Measurements from ENCODE around the gene PRKN.
"Not testable (repeated sequence)": the region's sequence is repeated elsewhere in the genome, so short reads cannot be mapped to it uniquely, and the experiment has no call there.

The PRKN gene

DNA sequence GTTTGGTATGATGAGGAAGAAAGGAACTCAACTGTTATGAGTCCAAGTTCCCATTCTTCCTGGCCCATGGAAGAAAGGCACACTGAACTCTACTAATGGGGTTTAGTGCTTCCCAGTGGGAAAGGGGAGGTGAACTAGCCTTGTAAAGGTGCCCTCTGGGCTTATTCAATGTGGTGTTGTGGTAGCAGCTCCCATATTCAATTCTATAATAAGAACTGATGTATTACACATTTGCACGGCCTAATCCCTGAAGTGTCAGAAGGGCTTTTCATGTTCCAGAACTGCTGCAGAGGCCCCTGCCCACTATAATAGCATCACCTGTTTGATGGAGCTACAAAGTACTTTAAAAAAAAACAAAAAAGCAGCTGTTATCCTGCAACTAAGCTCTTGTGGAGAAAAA, 17.1 kb downstream of the PRKN start:
- DNase-seq, result no peak

DNA sequence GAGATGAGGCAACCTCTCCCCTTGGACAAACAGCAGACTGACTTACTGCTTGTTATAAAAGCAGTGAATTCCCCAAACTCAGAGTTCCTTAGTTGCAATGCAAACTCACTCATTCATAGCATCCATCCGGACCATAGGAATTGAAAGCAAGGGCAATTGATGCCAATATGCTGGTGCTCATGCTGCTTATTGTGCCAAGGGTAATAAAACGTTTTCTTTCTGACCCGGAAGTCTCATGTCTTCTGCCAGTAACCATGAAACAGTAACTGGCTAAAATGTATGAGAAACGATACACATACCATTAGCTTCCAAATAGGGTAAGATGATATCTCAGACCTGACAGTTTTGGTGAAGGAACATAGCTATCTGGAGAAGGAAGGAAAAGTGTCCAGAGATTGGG, 18.1 kb downstream of the PRKN start:
- DNase-seq, result no peak

DNA sequence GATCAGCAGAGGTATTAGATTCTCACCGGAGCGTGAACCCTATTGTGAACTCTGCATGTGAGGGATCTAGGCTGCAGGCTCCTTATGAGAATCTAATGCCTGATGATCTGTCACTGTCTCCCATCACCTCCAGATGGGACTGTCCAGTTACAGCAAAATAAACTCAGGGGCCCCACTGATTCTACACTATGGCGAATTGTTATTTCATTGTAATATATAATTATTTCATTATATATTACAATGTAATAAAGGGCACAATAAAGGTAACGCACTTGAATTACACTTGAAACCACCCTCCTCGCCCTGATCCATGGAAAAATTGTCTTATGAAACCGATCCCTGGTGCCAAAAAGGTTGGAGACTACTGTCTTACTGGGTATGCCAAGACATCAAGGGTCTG, 18.6 kb downstream of the PRKN start:
- no peak for DNase-seq

DNA sequence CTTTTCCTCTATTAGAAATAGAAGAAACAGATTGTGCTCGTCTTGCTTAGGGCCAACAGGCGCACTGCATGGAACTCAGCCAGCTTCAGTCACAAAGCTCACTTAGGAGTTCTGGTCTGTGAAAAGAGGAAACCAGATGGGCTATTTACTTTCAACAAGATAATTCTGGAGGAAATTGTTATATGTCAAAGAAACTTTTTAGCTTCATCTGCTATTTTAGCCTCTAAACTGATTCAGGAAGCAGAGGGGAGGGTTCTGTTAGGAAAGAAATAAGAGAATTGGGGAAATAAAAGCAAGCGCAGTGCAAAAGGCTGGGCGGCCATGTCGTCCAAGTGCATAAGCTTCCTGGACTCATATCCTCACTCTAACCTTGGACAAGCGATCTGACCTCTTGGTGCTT, 21.3 kb downstream of the PRKN start:
- no peak for DNase-seq

DNA sequence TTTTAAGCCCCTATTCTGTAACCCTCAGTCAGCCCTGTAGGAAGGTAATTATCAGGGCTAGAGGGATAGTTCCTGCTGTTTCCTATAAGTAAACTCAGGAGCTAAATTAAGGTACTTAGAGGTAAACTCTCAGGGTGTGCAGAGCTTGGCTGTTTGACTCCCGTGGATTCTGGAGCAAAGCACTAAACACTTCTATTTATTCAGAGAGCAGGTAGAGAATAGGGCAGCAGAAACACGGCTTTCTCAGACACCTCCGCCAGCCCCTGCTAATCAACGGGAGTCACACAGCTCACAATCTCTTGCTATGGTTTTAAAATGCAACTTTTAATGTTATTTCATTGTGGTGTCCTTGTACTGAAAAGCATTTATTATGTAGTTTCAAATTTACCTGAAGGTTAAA, 21.8 kb downstream of the PRKN start:
- no peak for DNase-seq

DNA sequence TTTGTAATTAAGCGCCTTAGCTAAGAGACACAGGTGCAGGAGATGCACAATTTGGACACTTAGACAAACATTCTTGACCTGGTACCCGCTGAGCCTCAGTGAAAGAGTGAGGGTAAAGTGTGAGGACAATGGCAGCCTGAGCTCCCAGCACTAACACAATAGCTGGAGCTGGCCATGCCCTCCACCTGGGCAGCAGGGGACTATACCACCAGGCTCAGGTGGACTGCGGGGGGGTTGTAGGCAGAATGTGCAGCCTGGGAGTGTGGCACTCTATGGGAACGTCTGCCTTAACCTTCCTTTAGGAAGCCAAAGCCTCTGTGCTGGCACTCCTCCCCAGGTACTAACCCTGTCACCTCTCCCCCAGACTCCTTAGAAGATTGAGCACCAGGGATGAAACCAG, 23.6 kb downstream of the PRKN start:
- no peak for DNase-seq

DNA sequence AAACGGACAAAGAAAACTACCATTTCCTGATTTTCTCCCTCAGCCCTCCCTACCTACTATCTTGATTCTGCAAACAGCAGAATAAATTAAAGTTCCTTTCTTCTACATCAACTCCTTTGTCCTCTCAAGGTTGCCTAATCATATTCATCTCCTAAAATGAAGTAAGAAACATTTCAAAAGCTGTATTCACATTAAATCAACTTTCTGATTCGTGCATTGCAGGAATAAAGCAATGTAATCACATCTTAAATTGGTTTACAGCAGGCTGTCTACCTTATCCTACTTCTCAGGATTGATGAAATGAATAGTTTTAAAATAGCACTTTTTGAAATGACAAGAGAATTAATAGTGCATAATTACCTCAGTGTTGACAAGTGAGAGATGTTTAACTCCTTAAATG, 25.1 kb downstream of the PRKN start:
- DNase-seq, result no peak

DNA sequence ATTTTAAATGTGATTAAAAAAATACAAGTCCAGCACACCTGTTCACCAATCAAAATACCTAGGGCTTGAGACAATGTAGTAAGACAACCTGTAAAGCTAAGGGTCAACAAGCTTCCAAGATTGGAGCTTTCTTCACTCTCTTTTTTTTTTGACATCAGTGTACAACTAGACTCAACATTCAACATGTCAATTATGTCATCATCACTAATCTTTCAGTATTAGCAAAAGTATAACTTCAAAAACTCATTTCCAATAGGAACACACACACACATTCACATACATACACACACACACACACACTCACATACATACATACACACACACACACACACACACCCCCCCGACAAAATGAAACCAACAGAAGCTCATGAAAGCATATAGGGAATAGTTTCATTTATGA, 26.0 kb downstream of the PRKN start:
- DNase-seq, result no peak

DNA sequence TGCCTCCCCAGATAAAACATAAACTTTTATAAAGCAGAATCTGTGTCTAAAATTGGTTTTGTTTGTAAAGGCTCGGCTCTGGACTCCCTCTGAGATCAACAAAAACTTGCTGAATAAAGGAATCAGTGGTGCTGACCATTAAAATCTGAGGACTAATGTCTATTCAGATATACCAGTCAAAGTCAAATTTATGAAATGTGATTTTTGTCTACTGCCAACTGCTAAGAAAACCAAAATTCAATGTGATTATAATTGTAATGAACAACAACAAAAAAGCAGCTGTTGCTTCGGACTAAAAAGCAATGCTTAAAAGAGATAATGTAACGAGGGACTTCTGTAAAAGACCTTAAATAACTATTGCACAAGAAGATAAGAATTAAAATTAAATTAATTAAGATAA, 26.6 kb downstream of the PRKN start:
- DNase-seq, result no peak

DNA sequence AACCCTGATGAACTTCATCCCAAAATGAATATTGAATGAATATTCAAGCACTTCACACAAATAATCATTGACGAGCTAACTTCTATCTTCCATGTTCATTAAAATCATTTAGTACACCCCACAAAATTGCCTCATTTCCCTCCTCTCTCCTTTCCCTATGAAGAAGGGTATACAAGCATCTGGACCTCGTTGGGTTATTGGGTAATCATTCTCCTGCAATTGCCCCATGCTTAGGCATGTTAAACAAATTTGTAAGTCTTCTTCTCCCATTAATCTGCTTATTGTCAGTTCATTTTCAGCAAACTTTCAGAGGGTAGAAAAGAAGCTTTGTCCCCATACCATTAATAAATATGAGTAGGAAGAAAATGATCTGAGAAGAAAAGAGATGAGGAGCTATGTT, 27.6 kb downstream of the PRKN start:
- no peak for DNase-seq

DNA sequence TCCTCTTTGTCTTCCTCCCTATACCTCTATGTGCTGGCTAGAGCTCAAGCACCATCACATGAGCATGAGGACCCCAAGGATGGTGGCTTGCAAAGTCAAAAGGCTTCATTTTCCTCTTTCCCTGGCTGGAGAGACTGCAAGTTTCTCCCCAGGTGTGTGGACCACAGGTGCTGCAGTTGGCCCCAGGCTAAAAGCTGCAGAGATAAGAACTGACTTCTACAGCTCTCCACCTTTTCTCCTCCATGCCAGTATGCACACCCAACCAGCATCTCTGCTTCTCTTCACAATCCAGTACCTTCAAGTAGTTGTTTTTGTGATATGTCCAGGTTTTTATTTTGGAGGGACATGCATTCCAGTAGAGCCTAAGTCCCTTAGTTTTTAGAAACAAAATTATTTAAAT, 29.1 kb downstream of the PRKN start:
- no peak for DNase-seq

DNA sequence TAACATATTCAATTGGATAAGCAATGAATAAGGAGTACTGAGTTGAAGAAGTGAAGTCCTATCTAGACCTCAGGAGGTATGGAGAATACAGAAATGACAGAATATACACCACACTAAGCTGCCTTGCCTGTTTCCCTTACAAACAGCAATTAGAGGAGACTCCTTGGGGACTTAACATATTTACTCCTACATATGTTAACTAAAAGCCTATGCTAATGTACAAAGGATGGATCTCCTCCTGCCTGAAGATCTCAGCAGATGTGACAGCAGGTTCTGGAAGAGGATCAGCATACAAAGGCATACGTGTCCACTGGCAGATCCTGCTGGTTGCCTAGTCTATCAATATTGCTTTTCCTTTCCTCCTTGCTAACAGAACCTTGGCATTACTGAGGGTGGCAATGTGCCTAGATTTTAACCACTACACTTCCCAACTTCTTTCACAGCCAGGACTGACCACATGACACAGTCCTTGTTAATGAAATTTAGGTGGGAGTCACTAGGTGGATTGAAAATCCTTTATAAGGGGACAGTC, 29.6 kb downstream of the PRKN start:
- DNase-seq, result no peak

DNA sequence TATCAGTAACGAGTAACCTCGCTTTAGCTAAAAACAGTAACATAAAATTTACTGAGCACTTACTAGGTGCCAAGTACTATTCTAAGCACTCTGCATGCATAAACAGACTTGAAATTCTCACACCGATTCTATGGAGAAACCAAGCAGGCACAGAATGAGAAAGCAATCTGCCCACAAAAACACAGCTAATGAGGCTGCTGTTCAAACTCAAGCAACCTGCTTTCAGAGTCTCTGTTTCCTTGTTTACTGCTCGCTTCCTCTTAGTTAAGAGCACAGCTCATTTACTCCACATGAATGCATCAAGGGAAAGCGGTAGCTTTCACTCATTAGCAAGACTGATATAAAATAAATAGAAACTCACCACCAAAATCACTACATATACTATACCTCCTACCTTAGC, 37.4 kb downstream of the PRKN start:
- DNase-seq, result no peak

DNA sequence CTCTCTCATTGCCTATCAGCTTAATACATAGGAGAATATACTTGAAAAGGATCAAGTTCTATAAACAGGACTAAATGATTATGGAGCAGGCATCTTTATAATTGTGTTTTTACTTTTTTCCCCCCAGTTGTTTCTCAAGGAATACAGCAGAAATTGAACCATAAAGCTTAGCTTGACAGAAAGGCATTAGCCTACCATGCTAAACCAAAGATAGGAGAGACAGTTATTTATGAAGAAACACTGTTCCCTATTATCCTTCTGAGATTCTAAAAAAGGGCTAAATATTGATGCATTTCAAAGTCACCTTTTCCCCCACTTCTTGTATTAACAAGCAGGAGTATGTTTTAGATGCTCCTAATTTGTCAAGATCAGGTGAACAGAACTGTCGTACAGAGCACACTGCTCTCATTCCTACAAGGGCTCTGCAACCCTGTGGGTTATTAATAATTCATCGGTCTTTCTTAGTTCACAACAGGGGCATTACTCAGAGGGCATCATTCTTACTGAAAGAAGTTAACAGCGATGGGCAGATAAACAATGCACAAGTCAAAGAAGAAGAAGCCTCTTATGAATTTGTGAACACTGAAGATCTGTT, 38.7 kb downstream of the PRKN start:
- no peak for DNase-seq

DNA sequence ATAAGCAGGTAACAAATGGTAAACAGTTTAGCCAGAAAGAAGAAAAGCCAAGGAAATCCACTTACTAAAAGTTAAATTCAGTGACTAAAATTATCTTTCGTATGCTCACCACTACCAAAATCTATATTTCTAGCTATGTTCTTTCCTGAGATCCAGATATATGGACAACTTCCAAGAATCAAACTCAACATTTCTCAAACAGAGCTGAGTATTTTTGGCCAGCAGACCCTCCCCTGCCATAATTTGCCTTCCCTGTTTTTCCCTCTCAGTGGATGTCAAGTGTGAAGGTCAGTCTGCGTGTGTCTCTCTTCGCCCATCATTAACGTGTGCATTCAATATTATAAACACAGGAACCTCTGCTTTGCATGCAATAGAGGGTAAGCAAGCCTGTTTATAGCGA, 42.0 kb downstream of the PRKN start:
- no peak for DNase-seq

DNA sequence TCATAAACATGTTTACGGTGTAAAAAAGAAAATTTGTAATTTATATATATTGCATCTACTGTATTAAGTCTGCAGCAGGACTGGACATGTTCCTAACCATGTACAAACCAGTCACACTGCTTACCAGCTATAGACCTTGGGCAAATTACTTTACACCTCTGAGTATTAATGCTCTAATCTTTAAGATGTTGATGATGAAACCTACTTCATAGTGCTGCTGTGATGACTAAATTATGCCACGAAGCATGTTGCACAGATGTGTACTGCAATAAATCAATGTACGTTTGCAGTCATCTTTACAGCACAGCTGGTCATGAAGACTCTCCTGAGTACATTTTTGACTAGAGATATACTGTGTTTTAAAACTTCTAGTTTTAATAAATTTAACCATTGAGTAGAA, 42.6 kb downstream of the PRKN start:
- no peak for DNase-seq

DNA sequence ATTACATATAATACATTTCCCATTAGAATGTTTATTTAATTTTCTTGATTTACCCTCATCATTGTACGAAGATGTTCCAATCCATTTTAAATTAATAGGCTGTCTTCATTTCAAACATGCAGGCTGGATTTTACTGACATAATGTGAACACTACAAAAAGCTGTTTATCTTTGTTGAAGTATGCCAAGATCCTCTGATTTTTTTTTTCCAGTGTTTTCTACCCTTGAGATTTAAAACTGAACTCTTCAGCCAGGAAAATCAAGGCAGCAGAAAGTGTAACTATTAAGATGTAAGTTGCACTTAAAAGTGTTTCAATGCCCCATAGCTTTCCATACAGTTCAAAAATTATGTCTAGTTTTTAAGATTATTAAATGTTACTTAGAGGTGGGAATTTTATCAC, 43.5 kb downstream of the PRKN start:
- DNase-seq, result no peak

DNA sequence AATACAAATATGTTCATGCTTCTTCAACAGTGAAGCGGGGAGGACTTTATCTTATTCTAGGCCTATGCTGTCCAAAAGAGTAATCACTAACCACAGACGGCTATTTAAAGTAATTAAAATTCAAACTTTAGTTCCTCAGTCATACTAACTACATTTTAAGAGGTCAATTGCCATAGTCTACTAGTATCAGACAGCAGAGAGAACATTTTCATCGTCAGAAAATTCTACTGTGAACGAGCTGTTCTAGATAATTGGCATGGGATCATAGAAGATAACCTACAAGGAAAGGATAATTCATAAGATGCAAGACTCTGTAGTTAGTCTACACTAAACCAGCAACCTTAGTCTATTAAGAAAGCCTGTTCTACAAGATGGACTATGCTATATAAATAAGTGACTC, 44.4 kb downstream of the PRKN start:
- DNase-seq, result no peak

DNA sequence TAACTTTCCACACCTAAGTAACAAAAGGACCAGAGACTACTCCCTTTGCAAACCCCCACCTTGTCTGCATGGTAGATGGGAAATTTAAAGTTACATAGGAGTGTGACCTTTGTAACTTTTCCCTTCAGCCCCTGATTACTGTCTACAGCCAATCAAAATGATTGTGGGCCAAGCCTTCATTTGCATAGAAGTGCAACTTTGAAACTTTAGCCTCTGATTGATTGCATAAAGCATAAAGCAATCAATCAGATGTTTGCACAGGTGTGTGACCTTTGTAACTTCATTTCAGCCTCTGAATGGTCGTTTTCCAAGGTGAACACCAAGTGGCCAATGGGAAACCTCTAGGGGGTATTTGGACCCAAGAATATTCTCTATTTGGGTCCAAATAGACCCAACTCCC, 46.1 kb downstream of the PRKN start:
- no peak for DNase-seq

DNA sequence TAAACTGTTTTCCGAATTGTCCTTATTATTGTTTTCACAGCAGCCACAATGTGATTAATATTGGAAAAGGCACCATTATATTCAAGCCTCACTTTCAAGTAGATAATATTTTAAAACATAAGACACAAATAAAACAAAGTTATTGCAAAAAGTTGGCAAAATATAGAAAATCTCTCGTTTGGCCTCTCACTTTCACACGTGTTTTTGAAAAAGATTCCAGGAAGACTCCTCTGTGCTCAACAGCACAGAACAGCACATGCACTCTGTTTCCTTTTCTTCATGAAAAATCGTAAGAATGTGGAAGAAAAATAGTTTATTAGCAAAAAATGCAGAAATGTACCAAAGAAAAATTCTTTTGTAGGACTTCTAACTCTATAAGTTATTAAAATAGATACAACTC, 46.7 kb downstream of the PRKN start:
- no peak for DNase-seq

DNA sequence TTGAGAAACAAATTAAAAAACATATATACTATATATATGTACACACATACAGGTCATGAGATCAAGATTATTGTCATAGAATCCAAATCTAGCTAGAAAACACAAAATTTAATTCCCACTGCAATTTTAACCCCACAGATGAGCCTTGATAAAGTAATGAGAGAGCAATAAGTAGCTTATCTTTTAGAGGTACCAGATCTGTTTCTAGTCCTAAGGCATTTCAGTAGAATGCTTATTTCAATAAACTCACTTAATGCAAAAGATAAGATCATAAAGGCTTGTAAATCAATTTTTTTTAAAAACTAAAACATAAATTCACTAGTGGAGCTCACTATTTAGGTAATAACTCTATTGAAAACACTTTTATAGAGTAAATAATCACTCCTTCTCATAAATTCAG, 47.2 kb downstream of the PRKN start:
- no peak for DNase-seq

DNA sequence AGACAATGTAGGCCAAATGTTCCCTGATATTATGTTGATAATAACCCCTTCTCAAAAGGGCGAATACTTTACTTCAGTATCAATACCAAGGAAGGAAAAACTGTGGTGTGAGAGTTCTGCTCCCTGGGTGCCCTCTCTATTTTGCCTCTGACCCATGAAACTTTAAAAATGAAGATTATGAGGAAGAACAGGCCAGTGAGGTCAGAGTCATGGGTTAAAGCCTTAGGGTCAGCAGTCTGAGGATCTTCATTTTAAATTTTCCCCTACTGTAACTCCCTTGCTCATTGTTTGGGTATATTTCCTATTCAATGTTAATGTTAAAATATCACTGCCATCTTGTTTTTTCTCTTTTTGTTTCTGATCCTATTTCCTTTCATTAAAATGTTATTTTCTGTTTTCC, 47.9 kb downstream of the PRKN start:
- DNase-seq, result no peak

DNA sequence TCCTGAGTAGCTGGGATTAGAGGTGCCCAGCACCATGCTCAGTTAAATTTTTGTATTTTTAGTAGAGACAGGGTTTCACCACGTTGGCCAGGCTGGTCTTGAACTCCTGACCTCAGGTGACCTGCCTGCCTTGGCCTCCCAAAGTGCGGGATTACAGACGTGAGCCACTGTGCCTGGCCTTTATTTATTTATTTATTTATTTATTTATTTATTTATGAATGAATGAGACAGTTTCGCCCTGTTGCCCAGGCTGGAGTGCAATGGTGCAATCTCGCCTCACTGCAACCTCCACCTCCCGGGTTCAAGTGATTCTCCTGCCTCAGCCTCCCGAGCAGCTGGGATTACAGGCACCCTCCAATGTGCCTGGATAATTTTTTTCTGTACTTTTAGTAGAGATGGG, 48.7 kb downstream of the PRKN start:
- DNase-seq, result not testable (repeated sequence)

DNA sequence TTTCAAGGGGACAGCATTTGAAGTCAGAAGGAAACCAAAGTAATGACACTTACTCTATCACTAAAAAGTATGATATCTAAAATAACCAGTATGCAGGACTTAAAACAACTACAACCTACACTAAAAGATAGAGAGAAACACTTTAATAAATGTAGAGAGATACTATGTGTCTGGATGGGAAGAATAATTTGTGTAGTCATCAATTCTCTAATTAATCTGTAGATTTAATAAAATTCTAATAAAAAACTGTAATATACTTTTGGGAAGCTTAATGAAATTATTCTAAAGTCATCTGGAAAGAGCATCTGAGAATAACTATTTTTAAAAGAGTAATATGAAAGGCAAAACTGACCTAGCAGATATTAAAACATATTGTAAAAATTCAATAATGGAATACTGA, 52.1 kb downstream of the PRKN start:
- DNase-seq, result no peak

DNA sequence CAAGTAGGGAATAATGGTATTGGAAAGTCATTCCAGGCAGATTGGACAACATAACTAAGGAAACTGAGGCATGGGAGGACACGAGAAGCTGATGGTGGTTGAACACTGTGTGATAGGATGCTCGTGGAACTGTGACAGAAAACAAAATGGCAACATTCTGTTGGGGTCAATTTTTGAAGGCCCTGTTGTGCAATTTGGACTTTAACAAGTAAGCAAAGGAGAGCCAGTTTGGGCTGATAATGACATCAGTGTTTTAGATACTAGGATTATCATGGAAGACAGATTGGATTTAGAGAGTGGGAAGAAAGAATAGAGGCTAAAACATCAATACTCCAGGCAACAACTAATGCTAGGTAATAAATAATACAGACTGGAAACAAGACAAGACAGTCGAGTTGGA, 53.1 kb downstream of the PRKN start:
- no peak for DNase-seq
